A673 (cell line): Measurements from ENCODE around the gene RNU7-1.

Experiments used
- EZH2 ChIP-seq: fragments of 200-600 bp; sonication (generic); IDR thresholded peaks from 2 replicates; pipeline ENCODE4 v1.6.1; 2017; ENCODE audit warnings: borderline replicate concordance, low read depth, mild to moderate bottlenecking, mixed read lengths, antibody characterized with exemption, low read length; ENCODE audit not compliant: poor library complexity, severe bottlenecking
- TF ChIP-seq, protein P1 (sequence below): fragments of 300-800, 200-600 bp; sonication (generic); conservative IDR thresholded peaks from 2 replicates; pipeline ENCODE4 v1.5.1; 2017; ENCODE audit warnings: low read depth, mild to moderate bottlenecking, antibody characterized with exemption, low read length, moderate library complexity, mixed read lengths

DNA sequence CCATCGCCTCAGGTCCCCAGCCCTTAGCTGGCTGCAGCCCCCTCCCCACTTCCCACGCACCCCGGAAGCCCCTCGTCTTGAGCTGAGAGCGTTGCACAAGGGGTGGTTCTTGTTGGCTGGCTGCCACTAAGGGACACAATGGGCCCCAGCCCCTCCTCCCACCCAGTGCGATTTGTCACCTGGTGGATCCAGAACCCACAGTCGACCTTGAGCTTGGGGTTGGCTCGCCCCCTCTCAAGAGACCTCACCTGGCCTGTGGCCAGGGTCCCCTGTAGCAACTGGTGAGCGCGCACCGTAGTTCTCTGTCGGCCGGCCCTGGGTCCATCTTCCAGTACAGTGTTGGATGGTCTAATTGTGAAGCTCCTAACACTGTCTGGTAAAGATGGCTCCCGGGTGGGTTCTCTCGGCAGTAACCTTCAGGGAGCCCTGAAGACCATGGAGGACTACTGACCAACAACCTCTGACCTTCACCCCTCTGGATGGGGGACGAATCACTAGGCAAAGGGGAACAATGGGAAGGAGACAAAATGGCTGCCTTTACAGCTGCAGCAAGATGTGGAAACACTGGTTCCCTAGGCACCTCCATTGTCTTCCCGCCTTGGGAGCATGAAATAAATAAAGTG, 20.3 kb downstream of the RNU7-1 start:
- TF ChIP-seq, protein P1, sequence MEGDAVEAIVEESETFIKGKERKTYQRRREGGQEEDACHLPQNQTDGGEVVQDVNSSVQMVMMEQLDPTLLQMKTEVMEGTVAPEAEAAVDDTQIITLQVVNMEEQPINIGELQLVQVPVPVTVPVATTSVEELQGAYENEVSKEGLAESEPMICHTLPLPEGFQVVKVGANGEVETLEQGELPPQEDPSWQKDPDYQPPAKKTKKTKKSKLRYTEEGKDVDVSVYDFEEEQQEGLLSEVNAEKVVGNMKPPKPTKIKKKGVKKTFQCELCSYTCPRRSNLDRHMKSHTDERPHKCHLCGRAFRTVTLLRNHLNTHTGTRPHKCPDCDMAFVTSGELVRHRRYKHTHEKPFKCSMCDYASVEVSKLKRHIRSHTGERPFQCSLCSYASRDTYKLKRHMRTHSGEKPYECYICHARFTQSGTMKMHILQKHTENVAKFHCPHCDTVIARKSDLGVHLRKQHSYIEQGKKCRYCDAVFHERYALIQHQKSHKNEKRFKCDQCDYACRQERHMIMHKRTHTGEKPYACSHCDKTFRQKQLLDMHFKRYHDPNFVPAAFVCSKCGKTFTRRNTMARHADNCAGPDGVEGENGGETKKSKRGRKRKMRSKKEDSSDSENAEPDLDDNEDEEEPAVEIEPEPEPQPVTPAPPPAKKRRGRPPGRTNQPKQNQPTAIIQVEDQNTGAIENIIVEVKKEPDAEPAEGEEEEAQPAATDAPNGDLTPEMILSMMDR, result no peak
- TF ChIP-seq EZH2, result no peak
